ENCODE data around the gene CHKA. TPM values are rescaled to one million over a fixed set of nuclear protein-coding genes. Genes with fewer than 3 reads are reported as not detected.

Gene CHKA
- total and polyA plus RNA-seq, 2 experiments from 2014 or later = 37.1 to 94.4 TPM

DNA sequence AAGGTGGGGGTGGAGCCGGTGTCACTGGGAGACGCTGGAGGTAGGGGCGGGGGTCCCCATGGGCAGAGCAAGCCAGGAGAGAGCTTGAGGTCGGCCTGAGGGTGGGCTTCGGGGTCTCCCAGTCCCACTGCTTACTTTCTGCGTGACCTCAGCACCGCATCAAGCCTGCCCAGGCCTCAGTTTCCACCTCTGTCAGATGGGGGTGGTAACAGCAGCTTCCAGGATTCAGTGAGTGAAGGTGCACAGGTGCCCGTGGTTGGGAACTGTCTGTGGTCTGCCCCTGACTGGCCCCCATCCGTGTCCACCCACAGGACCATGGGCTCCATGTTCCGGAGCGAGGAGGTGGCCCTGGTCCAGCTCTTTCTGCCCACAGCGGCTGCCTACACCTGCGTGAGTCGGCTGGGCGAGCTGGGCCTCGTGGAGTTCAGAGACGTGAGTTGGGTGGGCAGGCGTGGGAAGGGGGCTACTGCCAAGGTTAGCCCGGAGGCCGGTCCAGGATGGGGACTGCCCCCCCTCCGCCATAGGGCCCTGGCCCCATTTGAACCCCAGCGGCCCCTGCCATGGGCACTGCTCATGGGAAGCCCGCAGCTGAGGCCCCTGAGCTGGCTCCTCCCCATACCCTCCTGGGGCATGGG, 80.1 kb downstream of the CHKA start:
- Histone ChIP-seq H2AFZ (no peak overlapping the region), H3K9me2 (ENCODE audit: insufficient read depth) (no peaks in the 10 kb centered on the region), H3K4me2 (peak overlapping the region; percentile 90; the same call in 1 of the 2 replicates), H3K79me2 (replicated peaks; ENCODE audit: insufficient read depth) (no peaks in the 10 kb centered on the region), H3K36me3 (ENCODE audit: insufficient read depth) (no peaks in the 10 kb centered on the region), H3F3A (replicated peaks; ENCODE audit: low read depth) (peaks cover 10% of the 10 kb centered on the region; the same call in 1 of the 2 replicates), H4K20me1 (replicated peaks; ENCODE audit: insufficient read depth) (no peaks in the 10 kb centered on the region), H3K4me3 (no peak overlapping the region), H3K27me3 (ENCODE audit: insufficient read depth) (no peaks in the 10 kb centered on the region), H3K27ac (ENCODE audit: low read depth) (no peak overlapping the region), H3K4me1 (ENCODE audit: insufficient read depth) (peaks cover 18% of the 10 kb centered on the region)
- no peaks in the 10 kb centered on the region for H3K9me3 Mint-ChIP-seq
- ATAC-seq = no peak
- H3K27ac Mint-ChIP-seq = no peak overlapping the region
- no peak for DNase-seq (ENCODE audit: low spot score)
- TF ChIP-seq CTCF (conservative IDR thresholded peaks at IDR 0.05; ENCODE audit: low read depth in 2 of 2) (no peak), REST (IDR thresholded peaks at IDR 0.05; ENCODE audit: unreplicated experiment) (no peak), ZNF331 (CRISPR knock-in tag; IDR thresholded peaks at IDR 0.05; ENCODE audit: low read depth) (no peak), EZH2 (IDR thresholded peaks at IDR 0.05; ENCODE audit: low read depth, unreplicated experiment) (no peak), JUNB (IDR thresholded peaks at IDR 0.05; ENCODE audit: unreplicated experiment) (no peak), NANOG (IDR thresholded peaks at IDR 0.05; ENCODE audit: borderline replicate concordance) (no peak), STAT1 (IDR thresholded peaks at IDR 0.05; ENCODE audit: unreplicated experiment) (no peak), ZNF462 (CRISPR knock-in tag; IDR thresholded peaks at IDR 0.05) (no peak), ZNF114 (CRISPR knock-in tag; IDR thresholded peaks at IDR 0.05) (no peak), CREB1 (CRISPR knock-in tag; IDR thresholded peaks at IDR 0.05; ENCODE audit: low read depth) (no peak), EZH2phosphoT487 (IDR thresholded peaks at IDR 0.05; ENCODE audit: unreplicated experiment) (no peak), POLR2AphosphoS5 (IDR thresholded peaks at IDR 0.05; ENCODE audit: low read depth) (no peak)
- TF ChIP-seq, protein P1, sequence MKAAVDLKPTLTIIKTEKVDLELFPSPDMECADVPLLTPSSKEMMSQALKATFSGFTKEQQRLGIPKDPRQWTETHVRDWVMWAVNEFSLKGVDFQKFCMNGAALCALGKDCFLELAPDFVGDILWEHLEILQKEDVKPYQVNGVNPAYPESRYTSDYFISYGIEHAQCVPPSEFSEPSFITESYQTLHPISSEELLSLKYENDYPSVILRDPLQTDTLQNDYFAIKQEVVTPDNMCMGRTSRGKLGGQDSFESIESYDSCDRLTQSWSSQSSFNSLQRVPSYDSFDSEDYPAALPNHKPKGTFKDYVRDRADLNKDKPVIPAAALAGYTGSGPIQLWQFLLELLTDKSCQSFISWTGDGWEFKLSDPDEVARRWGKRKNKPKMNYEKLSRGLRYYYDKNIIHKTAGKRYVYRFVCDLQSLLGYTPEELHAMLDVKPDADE (IDR thresholded peaks at IDR 0.05) = no peak
- peaks cover 7% of the 10 kb centered on the region for H3K4me1 Mint-ChIP-seq
- H3K4me3 Mint-ChIP-seq = no peak overlapping the region
- H3K27me3 Mint-ChIP-seq (ENCODE audit: insufficient read depth, low read depth, poor library complexity) = peaks cover 9% of the 10 kb centered on the region
- H3K36me3 Mint-ChIP-seq (ENCODE audit: low read depth) = no peaks in the 10 kb centered on the region
